K562 (cell line): ENCODE results near the gene MAP3K14. TPM values are rescaled to one million over a fixed set of nuclear protein-coding genes. Genes with fewer than 3 reads are reported as not detected.

ENCODE experiments used
- ARID2 ChIP-seq: fragments of 450-650 bp; IDR thresholded peaks from 2 replicates; pipeline ENCODE4 v1.6.1; 2017; ENCODE audit warnings: antibody characterized with exemption, mild to moderate bottlenecking
- HNRNPH1 ChIP-seq: fragments of 200-400 bp; formaldehyde crosslinking; optimal IDR thresholded peaks from 2 replicates; pipeline ENCODE3; 2017; ENCODE audit warnings: low read depth, mild to moderate bottlenecking, low read length, moderate library complexity
- KAT7 ChIP-seq: sonication (generic); formaldehyde crosslinking; IDR thresholded peaks from 2 replicates; pipeline ENCODE4 v1.8.0; 2022; ENCODE audit warnings: missing genetic modification reagents, mild to moderate bottlenecking, borderline replicate concordance
- MECOM ChIP-seq: fragments of 250-450 bp; sonication (Bioruptor Pico); IDR thresholded peaks from 2 replicates; pipeline ENCODE4 v1.8.0; 2022; ENCODE audit warnings: inconsistent platforms
- PHF21A ChIP-seq: fragments of 450-650 bp; IDR thresholded peaks from 2 replicates; pipeline ENCODE4 v1.6.1; 2017; ENCODE audit warnings: low read depth, borderline replicate concordance
- TBP ChIP-seq: optimal IDR thresholded peaks from 2 replicates; pipeline ENCODE3; 2011; ENCODE audit warnings: low read depth, low read length, improper control_type of control experiment
- ZNF311 ChIP-seq: fragments of 250-450 bp; sonication (Bioruptor Pico); IDR thresholded peaks from 2 replicates; pipeline ENCODE4 v1.4.0; 2020; ENCODE audit warnings: mild to moderate bottlenecking, moderate library complexity
- ZNF57 ChIP-seq: fragments of 450-650 bp; formaldehyde crosslinking; IDR thresholded peaks from 2 replicates; pipeline ENCODE4 v1.4.0; 2020; ENCODE audit warnings: mild to moderate bottlenecking, moderate library complexity
- ZNF695 ChIP-seq: fragments of 450-650 bp; formaldehyde crosslinking; IDR thresholded peaks from 2 replicates; pipeline ENCODE4 v1.4.0; 2020; ENCODE audit warnings: mild to moderate bottlenecking, moderate library complexity
- polyA plus RNA-seq, 8 experiments: library from polyadenylated mRNA; depleted of rRNA in 4 of 8; stranded (reverse) in 5 of 8; unstranded in 3 of 8; fragments of >200 nt; fragmentation: Nextera tagmentation in 2 of 8; fragmentation: Illumina TruSeq in 1 of 8; extraction: Ambion mirVana in 2 of 8; extraction: Trizol in 1 of 8; gene quantifications; 2 replicates each; pipeline versions ENCODE4 v1.2.1 to v1.2.3, GENCODE V29; 2011 to 2014; ENCODE audit warnings: inconsistent platforms in 1 of 8, missing spikeins in 1 of 8
- total RNA-seq, 7 experiments: library from RNA; depleted of rRNA in 6 of 7; stranded (reverse); fragments of >200 nt in 6 of 7; fragmentation: Illumina TruSeq in 2 of 7; extraction: Trizol in 2 of 7; gene quantifications; 2 replicates each; pipeline versions ENCODE4 v1.2.1 to v1.2.3, GENCODE V29; 2011 to 2021; ENCODE audit warnings: low replicate concordance in 1 of 7
- TF ChIP-seq, protein P1 (sequence below): fragments of 450-650 bp; formaldehyde crosslinking; IDR thresholded peaks from 2 replicates; pipeline ENCODE4 v1.4.0; 2022; ENCODE audit warnings: mild to moderate bottlenecking, moderate library complexity
- TF ChIP-seq, protein P2 (sequence below): fragments of 200-400 bp; formaldehyde crosslinking; IDR thresholded peaks from 2 replicates; pipeline ENCODE4 v1.6.1; 2017; ENCODE audit warnings: mild to moderate bottlenecking, low read depth, low read length, moderate library complexity
- TF ChIP-seq, protein P3 (sequence below): sonication (generic); formaldehyde crosslinking; IDR thresholded peaks from 2 replicates; pipeline ENCODE4 v1.8.0; 2023; ENCODE audit warnings: mild to moderate bottlenecking, missing genetic modification reagents
- TF ChIP-seq, protein P4 (sequence below), 2 experiments: fragments of 450-650 bp in 1 of 2; sonication (generic) in 1 of 2; formaldehyde crosslinking in 1 of 2; IDR thresholded peaks; 2 replicates each; pipeline versions ENCODE4 v1.7.1 to v1.9.0; 2016 to 2022; ENCODE audit warnings: inconsistent platforms in 1 of 2, mild to moderate bottlenecking in 1 of 2, missing genetic modification reagents in 1 of 2

MAP3K14 gene
- total and polyA plus RNA-seq, 9 of the 15 experiments (the other 6 are each of a cell fraction or from before 2014, with no cell fraction given) = 0.45 to 8.7 (median 3.2) TPM

DNA sequence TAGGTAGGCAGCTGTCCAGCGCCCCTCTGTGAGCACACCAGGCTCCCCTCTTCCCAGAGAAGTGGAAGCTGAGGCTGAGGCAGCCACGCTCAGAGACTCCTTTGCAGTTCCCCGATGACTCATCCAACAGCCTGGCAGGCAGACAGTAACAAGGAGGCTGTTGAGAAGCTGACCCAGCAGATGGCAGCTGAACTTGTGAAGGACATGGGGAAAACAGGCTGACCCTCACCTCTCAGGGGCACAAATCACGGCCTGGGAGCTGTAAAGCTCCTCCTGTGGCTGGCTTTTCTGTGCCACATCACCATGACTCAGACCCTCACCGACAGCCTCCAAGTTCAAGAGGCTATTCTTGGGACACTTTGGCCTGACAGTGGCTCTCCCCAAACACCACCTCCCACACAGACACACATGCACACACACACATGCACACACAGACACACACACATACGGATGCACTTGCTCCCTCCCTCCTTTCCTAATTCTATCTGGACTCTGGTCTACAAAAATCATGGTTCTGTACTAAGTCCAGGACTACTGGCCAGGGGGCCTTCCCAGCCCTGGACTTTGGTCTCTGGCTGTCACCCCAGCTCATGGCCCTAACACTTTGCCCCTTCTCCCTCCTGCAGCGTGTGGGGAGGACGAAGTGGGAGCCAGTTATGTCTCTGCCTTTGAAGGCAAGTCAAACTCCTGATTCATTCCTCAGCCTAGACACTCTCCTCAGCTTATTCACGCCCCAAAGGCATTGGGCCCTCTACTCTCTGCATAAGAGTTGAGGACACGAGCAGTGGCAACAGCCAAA is 23.2 kb downstream of the MAP3K14 start (continued):
- TF ChIP-seq, protein P1, sequence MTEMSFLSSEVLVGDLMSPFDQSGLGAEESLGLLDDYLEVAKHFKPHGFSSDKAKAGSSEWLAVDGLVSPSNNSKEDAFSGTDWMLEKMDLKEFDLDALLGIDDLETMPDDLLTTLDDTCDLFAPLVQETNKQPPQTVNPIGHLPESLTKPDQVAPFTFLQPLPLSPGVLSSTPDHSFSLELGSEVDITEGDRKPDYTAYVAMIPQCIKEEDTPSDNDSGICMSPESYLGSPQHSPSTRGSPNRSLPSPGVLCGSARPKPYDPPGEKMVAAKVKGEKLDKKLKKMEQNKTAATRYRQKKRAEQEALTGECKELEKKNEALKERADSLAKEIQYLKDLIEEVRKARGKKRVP (CRISPR knock-in tag) = no peak
- TF ChIP-seq ARID2 = no peak
- peak; percentile 86; the same call in 1 of the 2 replicates for TF ChIP-seq PHF21A
- no peak for TF ChIP-seq MECOM (CRISPR knock-in tag)
- no peak for TF ChIP-seq ZNF57 (CRISPR knock-in tag)
- TF ChIP-seq, protein P2, sequence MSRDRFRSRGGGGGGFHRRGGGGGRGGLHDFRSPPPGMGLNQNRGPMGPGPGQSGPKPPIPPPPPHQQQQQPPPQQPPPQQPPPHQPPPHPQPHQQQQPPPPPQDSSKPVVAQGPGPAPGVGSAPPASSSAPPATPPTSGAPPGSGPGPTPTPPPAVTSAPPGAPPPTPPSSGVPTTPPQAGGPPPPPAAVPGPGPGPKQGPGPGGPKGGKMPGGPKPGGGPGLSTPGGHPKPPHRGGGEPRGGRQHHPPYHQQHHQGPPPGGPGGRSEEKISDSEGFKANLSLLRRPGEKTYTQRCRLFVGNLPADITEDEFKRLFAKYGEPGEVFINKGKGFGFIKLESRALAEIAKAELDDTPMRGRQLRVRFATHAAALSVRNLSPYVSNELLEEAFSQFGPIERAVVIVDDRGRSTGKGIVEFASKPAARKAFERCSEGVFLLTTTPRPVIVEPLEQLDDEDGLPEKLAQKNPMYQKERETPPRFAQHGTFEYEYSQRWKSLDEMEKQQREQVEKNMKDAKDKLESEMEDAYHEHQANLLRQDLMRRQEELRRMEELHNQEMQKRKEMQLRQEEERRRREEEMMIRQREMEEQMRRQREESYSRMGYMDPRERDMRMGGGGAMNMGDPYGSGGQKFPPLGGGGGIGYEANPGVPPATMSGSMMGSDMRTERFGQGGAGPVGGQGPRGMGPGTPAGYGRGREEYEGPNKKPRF = no peak
- TF ChIP-seq, protein P3, sequence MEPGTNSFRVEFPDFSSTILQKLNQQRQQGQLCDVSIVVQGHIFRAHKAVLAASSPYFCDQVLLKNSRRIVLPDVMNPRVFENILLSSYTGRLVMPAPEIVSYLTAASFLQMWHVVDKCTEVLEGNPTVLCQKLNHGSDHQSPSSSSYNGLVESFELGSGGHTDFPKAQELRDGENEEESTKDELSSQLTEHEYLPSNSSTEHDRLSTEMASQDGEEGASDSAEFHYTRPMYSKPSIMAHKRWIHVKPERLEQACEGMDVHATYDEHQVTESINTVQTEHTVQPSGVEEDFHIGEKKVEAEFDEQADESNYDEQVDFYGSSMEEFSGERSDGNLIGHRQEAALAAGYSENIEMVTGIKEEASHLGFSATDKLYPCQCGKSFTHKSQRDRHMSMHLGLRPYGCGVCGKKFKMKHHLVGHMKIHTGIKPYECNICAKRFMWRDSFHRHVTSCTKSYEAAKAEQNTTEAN (CRISPR knock-in tag) = no peak
- TF ChIP-seq, protein P4, sequence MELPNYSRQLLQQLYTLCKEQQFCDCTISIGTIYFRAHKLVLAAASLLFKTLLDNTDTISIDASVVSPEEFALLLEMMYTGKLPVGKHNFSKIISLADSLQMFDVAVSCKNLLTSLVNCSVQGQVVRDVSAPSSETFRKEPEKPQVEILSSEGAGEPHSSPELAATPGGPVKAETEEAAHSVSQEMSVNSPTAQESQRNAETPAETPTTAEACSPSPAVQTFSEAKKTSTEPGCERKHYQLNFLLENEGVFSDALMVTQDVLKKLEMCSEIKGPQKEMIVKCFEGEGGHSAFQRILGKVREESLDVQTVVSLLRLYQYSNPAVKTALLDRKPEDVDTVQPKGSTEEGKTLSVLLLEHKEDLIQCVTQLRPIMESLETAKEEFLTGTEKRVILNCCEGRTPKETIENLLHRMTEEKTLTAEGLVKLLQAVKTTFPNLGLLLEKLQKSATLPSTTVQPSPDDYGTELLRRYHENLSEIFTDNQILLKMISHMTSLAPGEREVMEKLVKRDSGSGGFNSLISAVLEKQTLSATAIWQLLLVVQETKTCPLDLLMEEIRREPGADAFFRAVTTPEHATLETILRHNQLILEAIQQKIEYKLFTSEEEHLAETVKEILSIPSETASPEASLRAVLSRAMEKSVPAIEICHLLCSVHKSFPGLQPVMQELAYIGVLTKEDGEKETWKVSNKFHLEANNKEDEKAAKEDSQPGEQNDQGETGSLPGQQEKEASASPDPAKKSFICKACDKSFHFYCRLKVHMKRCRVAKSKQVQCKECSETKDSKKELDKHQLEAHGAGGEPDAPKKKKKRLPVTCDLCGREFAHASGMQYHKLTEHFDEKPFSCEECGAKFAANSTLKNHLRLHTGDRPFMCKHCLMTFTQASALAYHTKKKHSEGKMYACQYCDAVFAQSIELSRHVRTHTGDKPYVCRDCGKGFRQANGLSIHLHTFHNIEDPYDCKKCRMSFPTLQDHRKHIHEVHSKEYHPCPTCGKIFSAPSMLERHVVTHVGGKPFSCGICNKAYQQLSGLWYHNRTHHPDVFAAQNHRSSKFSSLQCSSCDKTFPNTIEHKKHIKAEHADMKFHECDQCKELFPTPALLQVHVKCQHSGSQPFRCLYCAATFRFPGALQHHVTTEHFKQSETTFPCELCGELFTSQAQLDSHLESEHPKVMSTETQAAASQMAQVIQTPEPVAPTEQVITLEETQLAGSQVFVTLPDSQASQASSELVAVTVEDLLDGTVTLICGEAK (IDR thresholded peaks at IDR 0.05) = no peak
- TF ChIP-seq, protein P4 (CRISPR knock-in tag; IDR thresholded peaks at IDR 0.05) = no peak
- no peak for TF ChIP-seq TBP
- TF ChIP-seq HNRNPH1 = no peak
- TF ChIP-seq ZNF311 (CRISPR knock-in tag) = no peak
- no peak for TF ChIP-seq ZNF695
- TF ChIP-seq KAT7 (CRISPR knock-in tag) = no peak
